Lower leg skin (tissue), 3 donors: ENCODE measurements around the gene RASSF3.

Experiments used
- CTCF ChIP-seq, 3 donors: fragments of 450-650 bp; IDR thresholded peaks; one replicate each; pipeline ENCODE4 v1.5.1; 2016; ENCODE audit warnings: antibody characterized with exemption in 3 of 3, mild to moderate bottlenecking in 3 of 3, moderate library complexity in 2 of 3
- POLR2A ChIP-seq, 2 donors: fragments of 450-650 bp; IDR thresholded peaks; one replicate each; pipeline ENCODE4 v1.6.1; 2016 to 2017; ENCODE audit warnings: antibody characterized with exemption in 2 of 2, mild to moderate bottlenecking in 1 of 2, moderate library complexity in 1 of 2

GRCh38 chr12:64709429-64709828, 99.1 kb downstream of the RASSF3 start:
- TF ChIP-seq CTCF (IDR thresholded peaks at IDR 0.05) (no peak), POLR2A (IDR thresholded peaks at IDR 0.05) (no peak)
